Vagina (tissue), 2 donors: ENCODE data around the gene TSPAN5. TPM values are rescaled to one million over a fixed set of nuclear protein-coding genes. Genes with fewer than 3 reads are reported as not detected.

Experiments
- DNase-seq, 2 donors: peaks; one replicate each; pipeline ENCODE4 v3.0.0-alpha.2; 2017; ENCODE audit errors: extremely low spot score in 2 of 2
- H3K27ac ChIP-seq: fragments of 200-600 bp; sonication (generic); one replicate; pipeline ENCODE4 v1.5.1; 2019
- H3K27me3 ChIP-seq: fragments of 200-600 bp; sonication (generic); one replicate; pipeline ENCODE4 v1.5.1; 2019
- H3K36me3 ChIP-seq, 2 donors: fragments of 200-600 bp; sonication (generic); one replicate each; pipeline ENCODE4 v1.5.1; 2017 to 2019
- H3K4me1 ChIP-seq: fragments of 200-600 bp; sonication (generic); one replicate; pipeline ENCODE4 v1.5.1; 2019
- H3K4me3 ChIP-seq, 2 donors: fragments of 200-600 bp; sonication (generic); 1 replicate in 1 of 2; 2 replicates in 1 of 2; pipeline ENCODE4 v1.5.1; 2016 to 2019
- H3K9me3 ChIP-seq: fragments of 200-600 bp; sonication (generic); one replicate; pipeline ENCODE4 v1.5.1; 2019
- POLR2A ChIP-seq, 2 donors: fragments of 450-650 bp; IDR thresholded peaks; one replicate each; pipeline ENCODE4 v1.6.1; 2017; ENCODE audit warnings: antibody characterized with exemption in 2 of 2, mild to moderate bottlenecking in 2 of 2, moderate library complexity in 2 of 2
- POLR2AphosphoS5 ChIP-seq, 2 donors: sonication (generic); formaldehyde crosslinking; IDR thresholded peaks; one replicate each; pipeline ENCODE4 v1.9.0; 2017; ENCODE audit warnings: antibody characterized with exemption in 2 of 2, mild to moderate bottlenecking in 2 of 2, low read depth in 1 of 2; ENCODE audit not compliant: insufficient read depth in 1 of 2
- intact Hi-C: fragments of 100-400 bp; cut with DNase I; formaldehyde crosslinking; loops from one replicate; pipeline ENCODE4 v1.15.1; 2023
- total RNA-seq: library from RNA; depleted of rRNA; stranded (reverse); fragments of >200 nt; gene quantifications from one replicate; pipeline ENCODE4 v1.2.3, GENCODE V29; 2016
- TF ChIP-seq, protein P1 (sequence below), 3 experiments: fragments of 450-650 bp in 2 of 3; fragments of 200-600 bp in 1 of 3; sonication (generic) in 1 of 3; IDR thresholded peaks; one replicate each; pipeline ENCODE4 v1.5.1; 2017 to 2019; ENCODE audit warnings: antibody characterized with exemption in 3 of 3, mild to moderate bottlenecking in 2 of 3, moderate library complexity in 2 of 3

Gene TSPAN5
- total RNA-seq, 1 donor from 2014 or later, result 15.5 TPM

DNA sequence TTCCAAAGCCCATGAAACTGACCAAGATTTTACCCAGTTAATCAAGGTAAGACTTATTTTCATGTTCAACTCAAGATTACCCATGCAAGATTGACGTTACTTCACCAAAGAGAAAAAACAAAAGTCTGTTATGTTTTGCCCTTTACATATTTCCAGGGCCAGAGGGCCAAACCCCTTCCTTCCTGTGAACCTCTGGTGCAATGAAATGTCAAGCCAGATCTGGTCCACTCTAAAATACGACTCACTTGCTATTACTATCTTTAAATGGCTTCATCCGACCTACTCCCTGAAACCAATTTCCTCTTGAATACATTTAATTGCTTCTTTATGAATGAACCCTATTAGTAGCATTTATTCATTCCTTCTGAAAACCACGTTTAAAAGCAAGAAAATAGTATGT is 33.0 kb downstream of the TSPAN5 start:
- H3K27me3 ChIP-seq, result no peaks in the 10 kb centered on the region
- peak overlapping the region; percentile 57 for H3K27ac ChIP-seq
- intact Hi-C loops, result no loop called here
- no peaks in the 10 kb centered on the region for H3K9me3 ChIP-seq
- TF ChIP-seq, protein P1, sequence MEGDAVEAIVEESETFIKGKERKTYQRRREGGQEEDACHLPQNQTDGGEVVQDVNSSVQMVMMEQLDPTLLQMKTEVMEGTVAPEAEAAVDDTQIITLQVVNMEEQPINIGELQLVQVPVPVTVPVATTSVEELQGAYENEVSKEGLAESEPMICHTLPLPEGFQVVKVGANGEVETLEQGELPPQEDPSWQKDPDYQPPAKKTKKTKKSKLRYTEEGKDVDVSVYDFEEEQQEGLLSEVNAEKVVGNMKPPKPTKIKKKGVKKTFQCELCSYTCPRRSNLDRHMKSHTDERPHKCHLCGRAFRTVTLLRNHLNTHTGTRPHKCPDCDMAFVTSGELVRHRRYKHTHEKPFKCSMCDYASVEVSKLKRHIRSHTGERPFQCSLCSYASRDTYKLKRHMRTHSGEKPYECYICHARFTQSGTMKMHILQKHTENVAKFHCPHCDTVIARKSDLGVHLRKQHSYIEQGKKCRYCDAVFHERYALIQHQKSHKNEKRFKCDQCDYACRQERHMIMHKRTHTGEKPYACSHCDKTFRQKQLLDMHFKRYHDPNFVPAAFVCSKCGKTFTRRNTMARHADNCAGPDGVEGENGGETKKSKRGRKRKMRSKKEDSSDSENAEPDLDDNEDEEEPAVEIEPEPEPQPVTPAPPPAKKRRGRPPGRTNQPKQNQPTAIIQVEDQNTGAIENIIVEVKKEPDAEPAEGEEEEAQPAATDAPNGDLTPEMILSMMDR (IDR thresholded peaks at IDR 0.05), result no peak
- H3K36me3 ChIP-seq, result no peaks in the 10 kb centered on the region
- no peak overlapping the region for H3K4me3 ChIP-seq
- peaks cover 36% of the 10 kb centered on the region for H3K4me1 ChIP-seq
- DNase-seq, result no peak

DNA sequence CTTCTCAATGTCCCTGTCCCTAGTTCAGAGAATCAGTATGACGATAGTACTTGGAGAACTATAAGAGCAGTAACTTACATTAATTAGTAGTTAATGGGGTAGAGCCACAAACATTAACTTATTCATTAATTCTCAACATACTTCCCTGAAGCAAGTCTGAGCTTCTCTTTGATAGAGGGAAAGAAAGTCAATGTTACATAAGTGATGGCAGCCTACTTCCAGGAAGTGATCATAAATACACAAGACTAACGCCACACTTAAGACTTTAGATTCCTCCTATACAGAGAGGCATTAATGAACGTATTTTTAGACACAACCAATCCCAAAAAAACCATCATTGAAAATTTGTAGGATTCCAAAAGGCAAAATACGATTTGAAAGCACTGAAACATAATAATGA is 33.8 kb downstream of the TSPAN5 start:
- Histone ChIP-seq H3K27me3 (no peaks in the 10 kb centered on the region), H3K27ac (no peak overlapping the region), H3K36me3 (no peaks in the 10 kb centered on the region), H3K4me1 (peaks cover 36% of the 10 kb centered on the region), H3K4me3 (no peak overlapping the region), H3K9me3 (no peaks in the 10 kb centered on the region)
- TF ChIP-seq POLR2AphosphoS5 (IDR thresholded peaks at IDR 0.05; ENCODE audit: insufficient read depth in 1 of 2, low read depth in 1 of 2) (no peak), POLR2A (IDR thresholded peaks at IDR 0.05) (no peak)
- TF ChIP-seq, protein P1 (IDR thresholded peaks at IDR 0.05), result no peak
- DNase-seq, result no peak
- intact Hi-C loops, result no loop called here

DNA sequence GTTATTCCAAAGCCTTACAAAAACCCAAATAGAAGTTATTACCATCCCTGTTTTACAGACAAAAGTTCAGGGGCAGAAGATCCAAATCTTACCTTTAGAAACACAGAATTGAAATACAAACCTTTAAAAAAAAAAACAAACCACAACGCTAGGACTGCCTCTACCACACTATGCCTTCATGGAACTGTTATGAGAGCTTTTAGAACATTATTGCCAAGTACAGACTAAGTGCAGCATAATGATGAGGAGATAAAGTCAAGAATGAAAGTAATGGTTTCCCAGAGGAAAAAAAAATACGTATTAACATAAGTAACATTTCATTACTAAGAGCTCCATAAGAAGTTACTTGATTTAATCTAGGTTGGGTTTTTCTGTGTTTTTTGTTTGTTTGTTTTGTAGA is 34.3 kb downstream of the TSPAN5 start:
- Histone ChIP-seq H3K27me3 (no peaks in the 10 kb centered on the region), H3K4me1 (peaks cover 40% of the 10 kb centered on the region), H3K4me3 (no peak overlapping the region), H3K27ac (no peak overlapping the region), H3K36me3 (no peaks in the 10 kb centered on the region), H3K9me3 (no peaks in the 10 kb centered on the region)
- DNase-seq, result no peak
- intact Hi-C loops, result no loop called here
- TF ChIP-seq, protein P1 (IDR thresholded peaks at IDR 0.05), result no peak
- TF ChIP-seq POLR2AphosphoS5 (IDR thresholded peaks at IDR 0.05; ENCODE audit: insufficient read depth in 1 of 2, low read depth in 1 of 2) (no peak), POLR2A (IDR thresholded peaks at IDR 0.05) (no peak)

DNA sequence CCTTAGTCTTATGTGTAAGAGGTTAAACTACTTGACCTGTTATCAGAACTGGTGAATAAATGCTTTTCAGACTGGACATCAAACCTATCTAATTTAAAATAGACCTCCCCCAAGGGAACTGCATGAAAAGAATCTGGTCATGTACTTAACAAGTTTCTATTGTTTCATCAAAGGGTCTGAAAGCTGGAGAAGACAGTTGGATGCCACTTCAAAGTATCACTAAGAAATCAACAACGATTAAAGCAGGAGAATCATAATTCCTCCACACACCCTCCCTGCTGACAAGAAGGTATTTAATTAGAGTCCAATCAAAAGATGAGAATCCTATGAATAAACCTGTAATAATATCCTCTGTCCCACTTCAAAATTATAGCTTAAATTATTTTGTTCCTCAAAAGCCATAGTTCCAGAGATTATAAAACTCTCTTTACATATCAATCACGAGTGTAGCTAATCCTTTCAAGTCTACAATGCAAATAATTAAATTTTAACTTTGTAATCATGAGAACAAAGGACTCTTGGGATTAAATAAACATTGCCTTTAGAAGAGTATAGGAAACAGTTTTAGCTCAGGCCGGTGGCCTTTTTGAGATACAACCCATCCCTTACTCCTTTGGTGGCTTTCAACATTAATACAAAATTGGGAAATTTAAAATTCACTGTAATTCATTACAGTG is 35.1 kb downstream of the TSPAN5 start:
- Histone ChIP-seq H3K4me3 (no peak overlapping the region), H3K4me1 (peaks cover 49% of the 10 kb centered on the region), H3K9me3 (no peaks in the 10 kb centered on the region), H3K27ac (no peak overlapping the region), H3K36me3 (no peaks in the 10 kb centered on the region), H3K27me3 (no peaks in the 10 kb centered on the region)
- TF ChIP-seq POLR2AphosphoS5 (IDR thresholded peaks at IDR 0.05; ENCODE audit: insufficient read depth in 1 of 2, low read depth in 1 of 2) (no peak), POLR2A (IDR thresholded peaks at IDR 0.05) (no peak)
- TF ChIP-seq, protein P1 (IDR thresholded peaks at IDR 0.05), result no peak
- intact Hi-C loops, result no loop called here
- DNase-seq, result no peak

DNA sequence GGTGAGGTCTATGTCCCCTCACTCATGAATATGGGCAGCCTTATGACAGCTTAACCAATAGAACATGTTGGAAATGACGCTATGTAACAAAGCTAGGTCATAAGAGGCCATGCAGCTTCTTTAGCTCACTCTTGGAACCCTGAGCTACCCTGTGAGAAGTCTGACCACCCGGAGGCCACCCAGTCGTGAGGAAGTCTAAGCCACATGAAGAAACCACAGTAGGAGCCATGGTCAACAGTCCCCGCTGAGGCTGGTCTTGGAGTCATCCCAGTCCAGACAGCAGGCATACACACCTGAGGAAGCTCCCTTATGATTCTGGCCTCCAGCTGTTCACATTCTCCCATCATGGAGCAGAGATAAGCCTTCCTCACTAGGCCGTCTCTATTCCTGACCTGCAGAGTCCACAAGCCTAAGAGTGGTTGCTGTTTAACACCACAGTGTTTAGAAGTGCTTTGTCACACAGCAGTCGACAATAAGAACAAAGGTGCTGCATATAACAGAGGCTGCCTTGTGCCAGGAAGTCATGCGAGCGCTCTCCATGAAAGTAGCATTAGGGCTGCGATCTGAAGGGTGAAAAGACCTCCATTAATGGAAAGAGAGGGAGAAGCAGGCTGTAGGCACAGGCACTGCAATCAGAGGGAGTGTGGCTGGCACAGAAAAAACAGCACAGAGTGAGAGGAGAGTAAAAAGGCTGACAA is 38.2 kb downstream of the TSPAN5 start:
- Histone ChIP-seq H3K9me3 (no peaks in the 10 kb centered on the region), H3K27me3 (no peaks in the 10 kb centered on the region), H3K4me3 (no peak overlapping the region), H3K36me3 (no peaks in the 10 kb centered on the region), H3K27ac (no peak overlapping the region), H3K4me1 (peaks cover 49% of the 10 kb centered on the region)
- TF ChIP-seq POLR2A (IDR thresholded peaks at IDR 0.05), result no peak
- TF ChIP-seq, protein P1 (IDR thresholded peaks at IDR 0.05), result no peak
- no peak for TF ChIP-seq POLR2AphosphoS5 (IDR thresholded peaks at IDR 0.05; ENCODE audit: insufficient read depth in 1 of 2, low read depth in 1 of 2)
- DNase-seq, result no peak
- intact Hi-C loops, result no loop called here
